ENCODE data around the gene U2AF1L4. TPM values are rescaled to one million over a fixed set of nuclear protein-coding genes. Genes with fewer than 3 reads are reported as not detected.

Gene U2AF1L4
- polyA plus RNA-seq, 1 donor from 2014 or later = 57.0 TPM

DNA sequence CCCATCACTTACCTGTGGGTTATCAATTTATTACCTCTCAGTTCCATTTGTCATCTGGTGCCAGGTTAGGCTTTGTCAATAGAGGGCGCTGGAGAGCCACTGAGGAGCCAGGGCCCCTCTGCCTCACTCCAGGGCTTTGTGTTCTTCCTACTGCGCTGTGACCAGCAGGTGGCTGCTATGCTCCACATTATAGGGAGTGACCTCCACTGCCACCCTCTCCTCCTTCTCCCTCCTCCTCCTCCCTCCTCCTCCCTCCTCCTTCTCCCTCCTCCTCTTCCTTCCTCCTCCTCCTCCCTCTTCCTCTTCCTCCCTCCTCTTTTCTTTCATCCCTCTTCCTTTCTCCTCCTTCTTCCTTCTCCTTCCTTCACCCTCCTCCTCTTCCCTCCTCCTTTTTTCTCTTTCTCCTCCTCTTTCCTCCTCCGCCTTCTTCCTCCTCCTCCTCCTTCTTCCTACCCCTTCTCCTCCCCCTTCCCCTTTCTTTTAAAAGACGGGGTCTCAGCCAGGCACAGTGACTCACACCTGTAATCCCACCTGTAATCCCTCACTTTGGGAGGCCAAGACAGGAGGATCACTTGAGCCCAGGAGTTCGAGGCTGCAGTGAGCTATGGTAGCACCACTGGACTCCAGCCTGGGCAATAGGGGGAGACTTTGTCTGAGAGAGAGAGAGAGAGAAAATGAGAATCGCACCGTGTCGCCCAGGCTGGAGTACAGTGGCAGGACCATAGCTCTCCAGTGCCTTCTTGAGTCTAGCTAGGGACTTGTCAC, 51.2 kb downstream of the U2AF1L4 start:
- Histone ChIP-seq H3K79me2 (replicated peaks; ENCODE audit: insufficient read depth, low read length) (no peaks in the 10 kb centered on the region), H3K9ac (ENCODE audit: low read length) (no peak overlapping the region), H3K27ac (ENCODE audit: low read length) (no peak overlapping the region), H3K27me3 (ENCODE audit: insufficient read depth, low read depth, low read length) (no peaks in the 10 kb centered on the region), H3K9me2 (ENCODE audit: insufficient read depth, low read length) (no peaks in the 10 kb centered on the region), H4K20me1 (ENCODE audit: insufficient read depth) (no peaks in the 10 kb centered on the region), H2AFZ (ENCODE audit: low read depth, low read length) (no peak overlapping the region), H3K36me3 (ENCODE audit: insufficient read depth, low read length) (no peaks in the 10 kb centered on the region), H3K4me3 (ENCODE audit: low read length) (no peak overlapping the region), H3K4me2 (ENCODE audit: low read length) (no peak overlapping the region), H3F3A (ENCODE audit: insufficient read depth, low read length, poor library complexity, severe bottlenecking) (no peaks in the 10 kb centered on the region), H3K9me3 (ENCODE audit: low read length) (no peaks in the 10 kb centered on the region)
- TF ChIP-seq CTCF (IDR thresholded peaks at IDR 0.05; ENCODE audit: poor library complexity, severe bottlenecking) = peak; percentile 82
- TF ChIP-seq POLR2AphosphoS5 (IDR thresholded peaks at IDR 0.05) = no peak
- TF ChIP-seq SMC3 (conservative IDR thresholded peaks at IDR 0.05; ENCODE audit: poor library complexity) = peak; percentile 72
- TF ChIP-seq EP300 (conservative IDR thresholded peaks at IDR 0.05; ENCODE audit: poor library complexity, severe bottlenecking) = no peak
- TF ChIP-seq MXI1 (conservative IDR thresholded peaks at IDR 0.05; ENCODE audit: poor library complexity, severe bottlenecking) = no peak
- TF ChIP-seq RAD21 (conservative IDR thresholded peaks at IDR 0.05) = peak; percentile 74
- TF ChIP-seq TAF1 (IDR thresholded peaks at IDR 0.05; ENCODE audit: low read depth) = no peak
- no peak for TF ChIP-seq EZH2 (IDR thresholded peaks at IDR 0.05; ENCODE audit: borderline replicate concordance, insufficient read depth, low read length, poor library complexity, severe bottlenecking)
- TF ChIP-seq, protein P1, sequence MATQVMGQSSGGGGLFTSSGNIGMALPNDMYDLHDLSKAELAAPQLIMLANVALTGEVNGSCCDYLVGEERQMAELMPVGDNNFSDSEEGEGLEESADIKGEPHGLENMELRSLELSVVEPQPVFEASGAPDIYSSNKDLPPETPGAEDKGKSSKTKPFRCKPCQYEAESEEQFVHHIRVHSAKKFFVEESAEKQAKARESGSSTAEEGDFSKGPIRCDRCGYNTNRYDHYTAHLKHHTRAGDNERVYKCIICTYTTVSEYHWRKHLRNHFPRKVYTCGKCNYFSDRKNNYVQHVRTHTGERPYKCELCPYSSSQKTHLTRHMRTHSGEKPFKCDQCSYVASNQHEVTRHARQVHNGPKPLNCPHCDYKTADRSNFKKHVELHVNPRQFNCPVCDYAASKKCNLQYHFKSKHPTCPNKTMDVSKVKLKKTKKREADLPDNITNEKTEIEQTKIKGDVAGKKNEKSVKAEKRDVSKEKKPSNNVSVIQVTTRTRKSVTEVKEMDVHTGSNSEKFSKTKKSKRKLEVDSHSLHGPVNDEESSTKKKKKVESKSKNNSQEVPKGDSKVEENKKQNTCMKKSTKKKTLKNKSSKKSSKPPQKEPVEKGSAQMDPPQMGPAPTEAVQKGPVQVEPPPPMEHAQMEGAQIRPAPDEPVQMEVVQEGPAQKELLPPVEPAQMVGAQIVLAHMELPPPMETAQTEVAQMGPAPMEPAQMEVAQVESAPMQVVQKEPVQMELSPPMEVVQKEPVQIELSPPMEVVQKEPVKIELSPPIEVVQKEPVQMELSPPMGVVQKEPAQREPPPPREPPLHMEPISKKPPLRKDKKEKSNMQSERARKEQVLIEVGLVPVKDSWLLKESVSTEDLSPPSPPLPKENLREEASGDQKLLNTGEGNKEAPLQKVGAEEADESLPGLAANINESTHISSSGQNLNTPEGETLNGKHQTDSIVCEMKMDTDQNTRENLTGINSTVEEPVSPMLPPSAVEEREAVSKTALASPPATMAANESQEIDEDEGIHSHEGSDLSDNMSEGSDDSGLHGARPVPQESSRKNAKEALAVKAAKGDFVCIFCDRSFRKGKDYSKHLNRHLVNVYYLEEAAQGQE (IDR thresholded peaks at IDR 0.05; ENCODE audit: borderline replicate concordance) = no peak

GRCh38 chr19:35693422-35693821, 51.8 kb downstream of the U2AF1L4 start:
- Histone ChIP-seq H3K9me3 (ENCODE audit: low read length) (no peaks in the 10 kb centered on the region), H3K27me3 (ENCODE audit: insufficient read depth, low read depth, low read length) (no peaks in the 10 kb centered on the region), H3K36me3 (ENCODE audit: insufficient read depth, low read length) (no peaks in the 10 kb centered on the region), H3K9ac (ENCODE audit: low read length) (no peak overlapping the region), H3K4me2 (ENCODE audit: low read length) (no peak overlapping the region), H3K4me3 (ENCODE audit: low read length) (no peak overlapping the region), H3K9me2 (ENCODE audit: insufficient read depth, low read length) (no peaks in the 10 kb centered on the region), H4K20me1 (ENCODE audit: insufficient read depth) (no peaks in the 10 kb centered on the region), H2AFZ (ENCODE audit: low read depth, low read length) (no peak overlapping the region), H3K27ac (ENCODE audit: low read length) (no peak overlapping the region), H3K79me2 (replicated peaks; ENCODE audit: insufficient read depth, low read length) (no peaks in the 10 kb centered on the region), H3F3A (ENCODE audit: insufficient read depth, low read length, poor library complexity, severe bottlenecking) (no peaks in the 10 kb centered on the region)
- TF ChIP-seq EP300 (conservative IDR thresholded peaks at IDR 0.05; ENCODE audit: poor library complexity, severe bottlenecking) (no peak), TAF1 (IDR thresholded peaks at IDR 0.05; ENCODE audit: low read depth) (no peak), RAD21 (conservative IDR thresholded peaks at IDR 0.05) (no peak), POLR2AphosphoS5 (IDR thresholded peaks at IDR 0.05) (no peak), MXI1 (conservative IDR thresholded peaks at IDR 0.05; ENCODE audit: poor library complexity, severe bottlenecking) (no peak), CTCF (IDR thresholded peaks at IDR 0.05; ENCODE audit: poor library complexity, severe bottlenecking) (no peak), SMC3 (conservative IDR thresholded peaks at IDR 0.05; ENCODE audit: poor library complexity) (no peak), EZH2 (IDR thresholded peaks at IDR 0.05; ENCODE audit: borderline replicate concordance, insufficient read depth, low read length, poor library complexity, severe bottlenecking) (no peak)
- TF ChIP-seq, protein P1 (IDR thresholded peaks at IDR 0.05; ENCODE audit: borderline replicate concordance) = no peak
